Stomach (tissue), 9 donors: ENCODE results near the gene EBI3. TPM values are rescaled to one million over a fixed set of nuclear protein-coding genes. Genes with fewer than 3 reads are reported as not detected.

Experiments
- DNase-seq, 2 donors: peaks; one replicate each; pipeline versions ENCODE4 v3.0.0 to v3.0.0-alpha.2; 2013 to 2019
- H3K27ac ChIP-seq, 5 donors: fragments of 200-600 bp in 4 of 5; sonication (generic) in 4 of 5; one replicate each; pipeline ENCODE4 v1.5.1; 2013 to 2019; ENCODE audit warnings: mild to moderate bottlenecking in 1 of 5, moderate library complexity in 1 of 5
- H3K27me3 ChIP-seq, 3 donors: fragments of 200-600 bp; sonication (generic); one replicate each; pipeline ENCODE4 v1.5.1; 2017 to 2019; ENCODE audit warnings: mixed run types in 1 of 3
- H3K36me3 ChIP-seq, 4 donors: fragments of 200-600 bp; sonication (generic); 1 replicate in 3 of 4; 2 replicates in 1 of 4; pipeline ENCODE4 v1.5.1; 2016 to 2019
- H3K4me1 ChIP-seq, 4 donors: fragments of 200-600 bp; sonication (generic); one replicate each; pipeline ENCODE4 v1.5.1; 2016 to 2019
- H3K4me3 ChIP-seq, 4 donors: fragments of 200-600 bp; sonication (generic) in 3 of 4; one replicate each; pipeline ENCODE4 v1.5.1; 2016 to 2019; ENCODE audit warnings: mild to moderate bottlenecking in 1 of 4
- H3K9me3 ChIP-seq, 4 donors: fragments of 200-600 bp; sonication (generic); one replicate each; pipeline ENCODE4 v1.5.1; 2016 to 2019
- EP300 ChIP-seq: sonication (generic); formaldehyde crosslinking; IDR thresholded peaks from one replicate; pipeline ENCODE4 v1.6.1; 2017; ENCODE audit warnings: antibody characterized with exemption
- POLR2A ChIP-seq, 4 donors: fragments of 450-650 bp; IDR thresholded peaks; one replicate each; pipeline ENCODE4 v1.6.1; 2016; ENCODE audit warnings: antibody characterized with exemption in 4 of 4, control low read depth in 2 of 4, mild to moderate bottlenecking in 1 of 4, moderate library complexity in 1 of 4
- POLR2AphosphoS5 ChIP-seq, 3 donors: sonication (generic); formaldehyde crosslinking; IDR thresholded peaks; one replicate each; pipeline ENCODE4 v1.6.1; 2016; ENCODE audit warnings: antibody characterized with exemption in 3 of 3
- WGBS, 5 donors: extraction: QIAGEN DNeasy Blood & Tissue Kit in 3 of 5; methylation state at CpG; one replicate each; pipeline versions ENCODE4 v1.1.5 to v1.1.7; 2013 to 2018; 5-methylcytosine and 5-hydroxymethylcytosine counted together
- intact Hi-C: fragments of 100-400 bp; cut with DNase I; formaldehyde crosslinking; loops from one replicate; pipeline ENCODE4 v1.15.1; 2023; ENCODE audit warnings: low total_unique reads
- polyA plus RNA-seq, 3 donors: library from polyadenylated mRNA; stranded (reverse); fragments of 200-250 nt; gene quantifications; one replicate each; pipeline ENCODE4 v1.2.3, GENCODE V29; 2013
- total RNA-seq, 5 donors: library from RNA; depleted of rRNA; stranded (reverse); fragments of >200 nt; gene quantifications; one replicate each; pipeline versions ENCODE4 v1.1.0 to v1.2.3, GENCODE V29; 2014 to 2016
- TF ChIP-seq, protein P1 (sequence below), 7 experiments: fragments of 450-650 bp in 4 of 7; fragments of 200-600 bp in 3 of 7; sonication (generic) in 3 of 7; IDR thresholded peaks; one replicate each; pipeline ENCODE4 v1.5.1; 2016 to 2019; ENCODE audit warnings: antibody characterized with exemption in 7 of 7, control low read depth in 2 of 7, mild to moderate bottlenecking in 1 of 7
- donor health status: healthy with polysubstance abuse.
- donor health status: Bipolar disorder and iron deficiency.
- donor health status: healthy.

The EBI3 gene
- total and polyA plus RNA-seq, 8 donors, result 0.55 to 2.7 (median 2.3) TPM; not detected in 4

DNA sequence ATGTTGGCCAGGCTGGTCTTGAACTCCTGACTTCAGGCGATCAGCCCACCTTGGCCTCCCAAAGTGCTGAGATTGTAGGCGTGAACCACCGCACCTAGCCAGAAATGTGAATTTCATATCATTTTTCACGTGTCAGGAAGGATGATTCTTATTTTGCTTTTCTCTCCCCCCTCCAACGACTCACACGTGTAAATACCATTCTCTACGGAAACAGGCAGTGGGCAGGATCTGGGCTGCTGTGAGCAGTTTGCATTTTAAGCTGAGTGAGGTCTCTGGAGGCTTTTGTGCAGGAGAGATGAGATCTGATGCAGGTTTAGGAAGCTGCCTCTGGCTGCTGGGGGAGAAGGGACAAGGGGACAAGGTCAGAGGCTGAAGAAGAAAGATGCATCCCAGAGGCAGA is 35.0 kb upstream of the EBI3 start:
- Histone ChIP-seq H3K27me3 (peaks cover 14 to 93% (median 49%) of the 10 kb centered on the region in 3 donors), H3K4me1 (peaks cover 5 to 11% (median 9%) of the 10 kb centered on the region in 4 donors), H3K9me3 (no peaks in the 10 kb centered on the region), H3K27ac (no peak overlapping the region), H3K36me3 (no peaks in the 10 kb centered on the region), H3K4me3 (no peak overlapping the region)
- DNase-seq, result no peak
- 49 to 53% (median 53%) methylated on average over 7 of the region's 7 CpGs for WGBS, 5 donors
- no peak for TF ChIP-seq POLR2AphosphoS5 (IDR thresholded peaks at IDR 0.05)
- intact Hi-C loops, result no loop called here

DNA sequence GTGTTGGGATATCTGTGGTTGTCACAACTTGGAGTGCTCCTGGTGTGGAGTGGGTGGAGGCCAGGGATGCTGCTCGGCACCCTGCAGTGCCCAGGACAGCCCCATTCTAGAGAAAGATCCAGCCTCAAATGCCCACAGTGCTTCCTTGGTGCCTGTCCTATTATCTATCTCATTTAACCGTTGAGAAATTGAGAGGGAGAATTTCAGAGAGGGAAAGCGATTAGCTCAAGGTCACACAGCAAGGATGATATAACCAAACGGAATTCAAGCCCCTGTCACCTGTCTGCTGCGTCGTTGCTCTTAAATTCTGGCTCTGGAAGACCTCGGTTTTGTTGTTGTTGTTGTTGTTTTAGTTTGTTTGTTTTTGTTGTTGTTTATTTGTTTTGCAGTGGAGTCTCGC is 33.3 kb upstream of the EBI3 start:
- Histone ChIP-seq H3K4me1 (peaks cover 5 to 11% (median 9%) of the 10 kb centered on the region in 4 donors), H3K27me3 (peaks cover 14 to 88% (median 53%) of the 10 kb centered on the region in 3 donors), H3K27ac (no peak overlapping the region), H3K9me3 (no peaks in the 10 kb centered on the region), H3K4me3 (no peak overlapping the region), H3K36me3 (no peaks in the 10 kb centered on the region)
- TF ChIP-seq, protein P1, sequence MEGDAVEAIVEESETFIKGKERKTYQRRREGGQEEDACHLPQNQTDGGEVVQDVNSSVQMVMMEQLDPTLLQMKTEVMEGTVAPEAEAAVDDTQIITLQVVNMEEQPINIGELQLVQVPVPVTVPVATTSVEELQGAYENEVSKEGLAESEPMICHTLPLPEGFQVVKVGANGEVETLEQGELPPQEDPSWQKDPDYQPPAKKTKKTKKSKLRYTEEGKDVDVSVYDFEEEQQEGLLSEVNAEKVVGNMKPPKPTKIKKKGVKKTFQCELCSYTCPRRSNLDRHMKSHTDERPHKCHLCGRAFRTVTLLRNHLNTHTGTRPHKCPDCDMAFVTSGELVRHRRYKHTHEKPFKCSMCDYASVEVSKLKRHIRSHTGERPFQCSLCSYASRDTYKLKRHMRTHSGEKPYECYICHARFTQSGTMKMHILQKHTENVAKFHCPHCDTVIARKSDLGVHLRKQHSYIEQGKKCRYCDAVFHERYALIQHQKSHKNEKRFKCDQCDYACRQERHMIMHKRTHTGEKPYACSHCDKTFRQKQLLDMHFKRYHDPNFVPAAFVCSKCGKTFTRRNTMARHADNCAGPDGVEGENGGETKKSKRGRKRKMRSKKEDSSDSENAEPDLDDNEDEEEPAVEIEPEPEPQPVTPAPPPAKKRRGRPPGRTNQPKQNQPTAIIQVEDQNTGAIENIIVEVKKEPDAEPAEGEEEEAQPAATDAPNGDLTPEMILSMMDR (IDR thresholded peaks at IDR 0.05), result no peak
- TF ChIP-seq EP300 (no peak), POLR2A (IDR thresholded peaks at IDR 0.05) (no peak), POLR2AphosphoS5 (IDR thresholded peaks at IDR 0.05) (no peak)
- DNase-seq, result no peak
- 77 to 87% (median 81%) methylated on average over 8 of the region's 8 CpGs for WGBS, 5 donors
- intact Hi-C loops, result no loop called here

DNA sequence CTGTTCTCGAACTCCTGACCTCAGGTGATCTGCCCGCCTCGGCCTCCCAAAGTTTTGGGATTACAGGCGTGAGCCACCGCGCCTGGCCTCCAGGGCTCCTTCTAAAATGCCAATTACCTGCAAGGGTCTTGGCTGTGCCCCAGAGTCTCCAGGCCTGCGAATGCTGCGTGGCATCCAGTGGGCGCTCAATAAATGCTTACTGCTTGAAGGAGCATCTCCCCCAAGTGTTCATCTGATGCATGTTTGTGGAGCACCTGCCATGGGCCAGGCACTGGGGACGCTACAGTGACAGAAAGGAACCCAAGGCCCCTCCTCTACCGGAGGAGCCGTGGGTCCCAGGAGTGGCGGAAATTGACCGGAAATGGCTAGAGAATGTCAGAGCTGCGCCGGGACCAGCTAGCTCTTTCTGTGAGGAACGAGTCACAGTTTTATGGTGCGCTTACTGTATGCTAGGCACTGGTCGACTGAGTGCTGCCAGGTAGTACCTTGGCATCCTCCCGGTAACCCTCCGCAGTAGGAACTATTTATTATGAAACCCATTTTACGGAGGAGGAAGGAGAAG is 32.7 kb upstream of the EBI3 start:
- 86 to 90% (median 89%) methylated on average over 22 of the region's 22 CpGs for WGBS, 5 donors
- no peak overlapping the region for H3K27ac ChIP-seq
- H3K27me3 ChIP-seq, result peaks cover 14 to 85% (median 53%) of the 10 kb centered on the region in 3 donors
- H3K4me3 ChIP-seq, result no peak overlapping the region
- no peak for TF ChIP-seq EP300
- TF ChIP-seq POLR2A (IDR thresholded peaks at IDR 0.05), result no peak
- no peak for TF ChIP-seq POLR2AphosphoS5 (IDR thresholded peaks at IDR 0.05)
- TF ChIP-seq, protein P1 (IDR thresholded peaks at IDR 0.05), result no peak
- no peaks in the 10 kb centered on the region for H3K9me3 ChIP-seq
- DNase-seq, result no peak
- H3K4me1 ChIP-seq, result peaks cover 5 to 11% (median 9%) of the 10 kb centered on the region in 4 donors
- intact Hi-C loops, result no loop called here
- no peaks in the 10 kb centered on the region for H3K36me3 ChIP-seq

DNA sequence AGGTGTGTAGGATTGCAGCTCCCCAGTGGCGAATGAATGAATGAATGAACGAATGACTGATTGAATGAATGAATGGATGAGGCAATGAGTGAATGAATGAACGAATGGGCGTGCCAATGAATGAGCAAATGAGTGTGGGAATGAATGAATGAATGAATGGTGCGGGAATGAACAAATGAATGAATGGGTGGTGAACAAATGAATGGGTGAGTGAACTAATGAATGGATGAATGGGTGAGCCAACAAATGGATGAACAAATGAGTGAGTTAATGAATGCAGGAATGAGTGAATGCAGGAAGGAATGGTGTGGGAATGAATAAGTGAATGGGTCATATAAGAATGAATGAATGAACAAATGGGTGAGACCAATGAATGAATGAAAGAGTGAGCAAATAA is 32.1 kb upstream of the EBI3 start:
- DNase-seq, result no peak
- Histone ChIP-seq H3K9me3 (no peaks in the 10 kb centered on the region), H3K27me3 (peaks cover 14 to 80% (median 53%) of the 10 kb centered on the region in 3 donors), H3K36me3 (no peaks in the 10 kb centered on the region), H3K4me1 (peaks cover 5 to 11% (median 9%) of the 10 kb centered on the region in 4 donors), H3K4me3 (no peak overlapping the region), H3K27ac (no peak overlapping the region)
- TF ChIP-seq POLR2AphosphoS5 (IDR thresholded peaks at IDR 0.05) (no peak), EP300 (no peak), POLR2A (IDR thresholded peaks at IDR 0.05) (no peak)
- TF ChIP-seq, protein P1 (IDR thresholded peaks at IDR 0.05), result no peak
- 79 to 86% (median 84%) methylated on average over 5 of the region's 5 CpGs for WGBS, 5 donors
- intact Hi-C loops, result no loop called here
